ENCODE data around the gene PMEL. TPM values are rescaled to one million over a fixed set of nuclear protein-coding genes. Genes with fewer than 3 reads are reported as not detected.

PMEL gene
- total and polyA plus RNA-seq, 2 of the 8 experiments (the other 6 are each of a cell fraction or from before 2014, with no cell fraction given): 120 to 382 TPM

- no peak for TF ChIP-seq ATF2 (IDR thresholded peaks at IDR 0.05; ENCODE audit: low read length)
- no peak for TF ChIP-seq TAF7 (optimal IDR thresholded peaks at IDR 0.05; ENCODE audit: borderline replicate concordance, low read depth, low read length)
- TF ChIP-seq POLR2AphosphoS5 (IDR thresholded peaks at IDR 0.05; ENCODE audit: low read depth, low read length): no peak
- no peak for TF ChIP-seq EGR1 (IDR thresholded peaks at IDR 0.05; ENCODE audit: borderline replicate concordance, low read depth, low read length)
- no peak for TF ChIP-seq SUZ12 (IDR thresholded peaks at IDR 0.05; ENCODE audit: low read length)
- no peak for TF ChIP-seq MAFK (IDR thresholded peaks at IDR 0.05; ENCODE audit: low read depth, low read length)
These were observed 52.9 kb downstream of the PMEL start (continued) for GRCh38 chr12:55912908-55913307.

All from H1 (cell line).